Duodenal mucosa (tissue), 2 donors: Measurements from ENCODE around the gene EVL.

Experiments
- H3K27ac ChIP-seq: one replicate; pipeline ENCODE4 v1.7.0; 2013; ENCODE audit warnings: low read depth, low read length
- H3K27me3 ChIP-seq, 2 donors: one replicate each; pipeline ENCODE4 v1.7.0; 2013; ENCODE audit warnings: low read length in 2 of 2, control low read depth in 1 of 2; ENCODE audit not compliant: insufficient read depth in 2 of 2, control insufficient read depth in 1 of 2
- H3K36me3 ChIP-seq, 2 donors: one replicate each; pipeline ENCODE4 v1.7.0; 2013; ENCODE audit warnings: low read length in 2 of 2, control low read depth in 1 of 2; ENCODE audit not compliant: insufficient read depth in 2 of 2, control insufficient read depth in 1 of 2
- H3K4me1 ChIP-seq, 2 donors: one replicate each; pipeline ENCODE4 v1.7.0; 2013; ENCODE audit warnings: low read length in 2 of 2, control low read depth in 1 of 2; ENCODE audit not compliant: insufficient read depth in 2 of 2, control insufficient read depth in 1 of 2
- H3K4me3 ChIP-seq, 2 donors: one replicate each; pipeline ENCODE4 v1.7.0; 2013; ENCODE audit warnings: low read length in 2 of 2, low read depth in 1 of 2
- H3K9ac ChIP-seq, 2 donors: one replicate each; pipeline ENCODE4 v1.7.0; 2013; ENCODE audit warnings: low read length in 2 of 2, low read depth in 1 of 2
- H3K9me3 ChIP-seq, 2 donors: one replicate each; pipeline ENCODE4 v1.7.0; 2013; ENCODE audit warnings: low read length in 2 of 2, control low read depth in 1 of 2; ENCODE audit not compliant: control insufficient read depth in 1 of 2

EVL gene

GRCh38 chr14:100106250-100107112, 41.3 kb downstream of the EVL start:
- Histone ChIP-seq H3K27ac (no peak overlapping the region), H3K9me3 (no peaks in the 10 kb centered on the region), H3K9ac (no peak overlapping the region), H3K36me3 (peaks cover 6 to 12% of the 10 kb centered on the region in 2 donors), H3K4me1 (peaks cover 25 to 30% of the 10 kb centered on the region in 2 donors), H3K4me3 (no peak overlapping the region), H3K27me3 (no peaks in the 10 kb centered on the region)

DNA sequence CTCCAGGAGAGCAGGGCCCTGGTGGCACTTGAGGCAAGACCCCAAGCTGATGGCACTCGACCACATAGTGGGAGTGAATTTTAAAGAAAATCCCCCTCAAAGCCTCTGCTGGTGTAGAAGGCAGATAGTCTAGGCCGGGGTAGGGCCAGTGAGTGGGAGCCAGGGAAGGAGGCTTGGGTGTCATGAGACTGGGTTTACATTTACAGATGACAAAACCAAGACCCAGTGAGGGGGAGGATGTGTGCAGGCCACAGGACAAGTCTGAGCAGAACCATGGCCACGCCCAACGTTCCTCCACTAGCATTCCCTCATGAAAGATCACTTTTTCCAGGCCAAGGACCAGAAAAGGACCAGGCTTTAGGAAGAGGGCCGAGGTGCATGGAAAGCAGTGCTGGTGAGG, 42.0 kb downstream of the EVL start:
- Histone ChIP-seq H3K4me1 (peaks cover 25 to 30% of the 10 kb centered on the region in 2 donors), H3K9ac (no peak overlapping the region), H3K27me3 (no peaks in the 10 kb centered on the region), H3K9me3 (no peaks in the 10 kb centered on the region), H3K4me3 (no peak overlapping the region), H3K27ac (no peak overlapping the region), H3K36me3 (peaks cover 2 to 9% of the 10 kb centered on the region in 2 donors)

- Histone ChIP-seq H3K4me1 (peaks cover 24 to 29% of the 10 kb centered on the region in 2 donors), H3K4me3 (no peak overlapping the region), H3K36me3 (peaks cover 0 to 6% of the 10 kb centered on the region in 2 donors), H3K27ac (no peak overlapping the region), H3K9me3 (no peaks in the 10 kb centered on the region), H3K9ac (no peak overlapping the region), H3K27me3 (no peaks in the 10 kb centered on the region)
Measured at GRCh38 chr14:100108042-100108825, 43.0 kb downstream of the EVL start.

GRCh38 chr14:100108840-100109593, 43.8 kb downstream of the EVL start:
- H3K9ac ChIP-seq, result no peak overlapping the region
- no peak overlapping the region for H3K4me3 ChIP-seq
- no peaks in the 10 kb centered on the region for H3K27me3 ChIP-seq
- no peak overlapping the region for H3K27ac ChIP-seq
- H3K36me3 ChIP-seq, result peaks cover 0 to 6% of the 10 kb centered on the region in 2 donors
- no peaks in the 10 kb centered on the region for H3K9me3 ChIP-seq
- peaks cover 16 to 21% of the 10 kb centered on the region in 2 donors for H3K4me1 ChIP-seq

DNA sequence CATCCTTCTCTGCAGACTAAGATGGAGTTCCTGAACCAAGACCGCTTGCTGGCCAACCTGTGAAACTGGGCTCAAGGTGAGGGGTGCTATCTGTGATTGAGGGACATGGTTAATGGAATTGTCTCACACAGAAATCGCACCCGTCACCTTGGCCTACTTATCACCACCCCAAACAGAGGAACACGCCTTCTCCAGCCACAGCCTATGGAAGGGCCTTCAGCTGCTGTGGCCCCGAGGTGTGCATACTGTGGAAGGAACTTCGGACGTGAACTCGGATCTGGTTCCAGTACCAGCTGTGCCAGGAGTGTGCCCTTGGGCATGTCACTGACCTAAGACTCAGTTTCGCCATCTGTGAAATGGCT, 44.4 kb downstream of the EVL start:
- Histone ChIP-seq H3K9ac (no peak overlapping the region), H3K4me3 (no peak overlapping the region), H3K27me3 (no peaks in the 10 kb centered on the region), H3K9me3 (no peaks in the 10 kb centered on the region), H3K4me1 (peaks cover 11 to 20% of the 10 kb centered on the region in 2 donors), H3K36me3 (peaks cover 0 to 6% of the 10 kb centered on the region in 2 donors), H3K27ac (no peak overlapping the region)

DNA sequence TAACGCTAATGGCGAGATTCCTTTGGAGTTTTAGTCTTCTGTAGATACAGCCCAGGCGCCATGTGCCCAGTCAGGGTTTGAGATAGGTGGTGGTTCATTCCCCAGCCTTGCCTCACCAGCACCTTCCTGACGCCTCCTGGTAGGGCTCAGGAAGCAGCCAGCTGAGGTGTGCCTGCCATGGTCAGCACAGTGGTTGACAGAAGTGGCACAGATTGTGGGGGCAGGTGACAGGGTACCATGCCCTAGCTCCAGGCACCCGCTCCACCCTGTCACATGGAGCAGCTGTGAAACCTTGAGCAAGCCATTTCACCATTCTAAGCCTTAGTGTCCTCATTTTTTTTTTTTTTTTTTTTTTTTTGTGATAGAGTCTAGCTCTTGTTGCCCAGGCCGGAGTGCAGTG, 45.6 kb downstream of the EVL start:
- Histone ChIP-seq H3K9ac (no peak overlapping the region), H3K36me3 (peaks cover 0 to 6% of the 10 kb centered on the region in 2 donors), H3K4me3 (no peak overlapping the region), H3K9me3 (no peaks in the 10 kb centered on the region), H3K4me1 (peaks cover 4 to 11% of the 10 kb centered on the region in 2 donors), H3K27ac (no peak overlapping the region), H3K27me3 (no peaks in the 10 kb centered on the region)

- no peak overlapping the region for H3K9ac ChIP-seq
- no peaks in the 10 kb centered on the region for H3K9me3 ChIP-seq
- H3K36me3 ChIP-seq, result peaks cover 0 to 14% of the 10 kb centered on the region in 2 donors
- peaks cover 4 to 10% of the 10 kb centered on the region in 2 donors for H3K4me1 ChIP-seq
- H3K27ac ChIP-seq, result no peak overlapping the region
- no peak overlapping the region for H3K4me3 ChIP-seq
- no peaks in the 10 kb centered on the region for H3K27me3 ChIP-seq
Measured at GRCh38 chr14:100111931-100112704, 46.9 kb downstream of the EVL start.

GRCh38 chr14:100114109-100114765, 49.0 kb downstream of the EVL start:
- Histone ChIP-seq H3K9me3 (no peaks in the 10 kb centered on the region), H3K36me3 (peaks cover 0 to 15% of the 10 kb centered on the region in 2 donors), H3K27me3 (no peaks in the 10 kb centered on the region), H3K9ac (no peak overlapping the region), H3K4me3 (no peak overlapping the region), H3K27ac (no peak overlapping the region), H3K4me1 (peaks cover 0 to 4% of the 10 kb centered on the region in 2 donors)

GRCh38 chr14:100115236-100115635, 50.0 kb downstream of the EVL start:
- peaks cover 0 to 14% of the 10 kb centered on the region in 2 donors for H3K36me3 ChIP-seq
- no peak overlapping the region for H3K4me3 ChIP-seq
- peaks cover 0 to 4% of the 10 kb centered on the region in 2 donors for H3K4me1 ChIP-seq
- H3K9ac ChIP-seq, result no peak overlapping the region
- H3K9me3 ChIP-seq, result no peaks in the 10 kb centered on the region
- H3K27ac ChIP-seq, result no peak overlapping the region
- no peaks in the 10 kb centered on the region for H3K27me3 ChIP-seq
